ENCODE measurements around the gene CDYL2.

CDYL2 gene

GRCh38 chr16:80743273-80743672, 61.1 kb downstream of the CDYL2 start:
- no peak for DNase-seq

DNA sequence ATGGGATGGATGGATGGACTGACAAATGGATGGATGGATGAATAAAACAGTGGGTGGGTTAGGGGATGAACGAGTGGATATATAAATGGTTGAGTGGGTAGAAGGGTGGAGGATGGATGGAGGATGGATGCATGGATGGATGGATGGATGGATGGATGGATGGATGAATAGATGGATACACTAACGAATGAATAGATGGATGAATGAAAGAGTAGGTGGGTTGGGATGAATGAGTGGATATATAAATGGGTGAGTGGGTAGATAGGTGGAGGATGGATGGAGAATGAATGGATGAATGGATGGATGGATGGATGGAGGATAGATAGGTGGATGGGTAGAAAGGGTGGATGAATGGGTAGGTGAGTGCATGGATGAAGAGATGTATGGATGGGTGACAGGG, 62.1 kb downstream of the CDYL2 start:
- DNase-seq: no peak

GRCh38 chr16:80741724-80742123, 62.7 kb downstream of the CDYL2 start:
- DNase-seq: no peak

DNA sequence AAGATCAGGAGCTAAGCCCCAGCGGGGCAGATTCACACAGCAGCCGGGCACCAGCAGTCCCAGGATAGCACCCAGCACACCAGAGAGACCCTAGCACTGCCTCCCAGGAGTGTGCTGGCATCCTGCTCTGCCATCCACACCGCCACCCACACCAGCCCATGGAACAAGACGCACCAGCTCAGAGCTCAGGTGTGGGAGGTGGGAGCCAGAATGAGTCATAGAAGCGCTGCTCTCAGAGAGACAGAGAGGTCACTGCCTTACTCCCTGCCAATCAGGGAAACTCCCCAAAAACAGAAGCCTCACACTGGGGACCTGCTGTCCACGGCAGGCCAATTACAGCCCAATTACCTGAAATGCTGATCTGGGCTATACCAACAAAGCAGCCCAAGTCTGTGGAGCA, 64.9 kb downstream of the CDYL2 start:
- DNase-seq: no peak

DNA sequence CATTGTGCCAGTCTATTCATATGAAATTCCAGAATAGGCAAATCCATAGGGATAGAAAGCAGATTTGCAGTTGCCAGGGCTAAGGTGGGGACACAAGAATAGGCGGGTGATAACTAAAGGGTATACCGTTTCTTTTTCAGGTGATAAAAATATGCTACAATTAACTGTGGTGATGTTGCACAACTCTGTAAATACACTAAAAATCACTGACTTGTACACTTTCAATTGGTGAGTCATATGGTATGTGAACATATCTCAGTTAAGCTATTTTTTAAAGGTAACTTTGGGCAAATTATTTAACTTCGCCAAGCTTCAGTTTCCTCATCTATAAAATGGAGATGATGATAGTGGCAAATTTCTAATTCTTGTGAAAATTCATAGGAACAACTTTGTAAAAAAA, 65.9 kb downstream of the CDYL2 start:
- no peak for DNase-seq

DNA sequence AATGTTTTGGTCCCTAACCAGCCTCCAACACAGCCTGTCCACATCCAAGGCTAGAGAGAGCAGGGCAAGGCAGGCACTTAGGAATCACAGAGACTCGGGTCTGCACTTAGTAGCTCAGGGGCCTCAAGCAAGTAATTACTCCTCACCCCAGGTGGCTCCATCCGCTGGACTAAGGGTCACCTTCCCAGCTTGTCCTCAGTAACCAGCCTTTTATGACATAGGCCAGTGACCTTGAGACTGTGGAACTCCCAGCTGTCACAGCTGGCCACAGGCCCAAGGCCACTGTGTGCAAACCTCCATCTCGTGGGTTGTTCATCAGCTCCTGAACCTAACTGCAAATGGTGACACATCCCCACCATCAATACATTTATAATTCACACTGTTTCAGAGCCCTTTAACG, 68.6 kb downstream of the CDYL2 start:
- DNase-seq: no peak

DNA sequence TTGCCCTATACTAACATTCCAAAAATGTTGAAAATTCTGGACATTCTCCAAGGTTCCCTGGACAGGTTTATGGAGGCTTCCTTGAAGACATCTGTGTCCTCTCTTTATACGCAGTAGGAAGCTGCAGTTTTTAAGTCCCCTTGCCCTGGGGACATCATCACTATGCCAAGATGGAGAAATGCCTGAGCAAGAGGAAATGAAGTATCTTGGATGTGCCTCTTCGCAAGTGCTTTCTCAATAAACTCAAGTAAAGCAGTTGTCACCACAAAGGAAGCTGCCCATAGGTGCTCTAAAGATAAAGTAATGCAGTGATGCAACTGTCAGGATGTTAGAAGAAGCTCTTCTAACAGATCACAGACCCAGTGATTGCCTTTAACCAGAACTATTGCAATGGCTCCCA, 71.0 kb downstream of the CDYL2 start:
- DNase-seq: no peak

- DNase-seq: no peak
Measured at GRCh38 chr16:80731915-80732314, 72.5 kb downstream of the CDYL2 start.

GRCh38 chr16:80727066-80727763, 77.2 kb downstream of the CDYL2 start:
- peak; percentile 20 for DNase-seq

DNA sequence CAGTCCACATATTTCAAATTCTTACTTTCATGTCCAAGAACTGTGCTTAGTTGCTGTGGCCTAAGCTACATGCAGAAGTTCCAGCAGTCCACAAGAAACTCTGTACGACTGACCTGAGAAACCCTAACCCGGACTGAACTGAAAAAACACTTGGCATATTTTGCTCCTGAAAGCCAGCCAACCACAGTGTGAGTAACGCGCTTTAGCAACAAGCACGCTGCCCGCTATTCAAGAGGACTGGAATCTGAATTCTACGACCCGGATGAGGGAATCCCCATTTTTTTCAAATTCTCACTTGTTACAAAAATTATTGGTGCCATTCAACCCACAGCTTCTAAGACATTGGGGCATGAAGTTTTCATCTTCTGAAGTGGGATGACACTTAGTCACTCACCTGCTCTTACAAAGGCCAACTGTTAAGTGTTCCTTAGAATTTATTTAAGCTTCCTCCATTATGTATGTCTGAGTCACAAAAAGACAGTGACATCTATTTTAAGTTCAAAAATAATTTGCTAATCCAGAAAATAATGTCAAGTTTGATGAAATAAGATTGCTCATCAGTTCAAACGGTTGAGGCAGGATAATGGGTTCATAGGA, 78.7 kb downstream of the CDYL2 start:
- DNase-seq: no peak

DNA sequence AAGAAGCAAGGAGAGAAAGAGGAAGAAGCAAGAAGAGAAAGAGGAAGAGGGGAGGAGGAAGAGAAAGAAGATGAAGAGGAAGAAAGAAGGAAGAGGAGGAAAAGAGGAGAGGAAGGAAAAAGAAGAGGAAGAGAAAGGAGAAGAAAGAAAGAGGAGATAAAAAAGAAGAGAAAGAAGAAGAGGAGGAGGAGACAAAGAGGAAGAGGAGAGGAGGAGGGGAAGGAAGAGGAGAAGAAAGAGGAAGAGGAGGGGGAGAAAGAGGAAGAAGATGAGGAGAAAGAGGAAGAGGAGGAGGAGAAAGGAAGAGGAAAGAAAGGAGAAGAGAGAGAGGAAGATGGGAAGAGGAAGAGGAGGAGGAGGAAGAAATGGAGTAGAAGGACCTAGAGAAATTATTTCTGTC, 80.4 kb downstream of the CDYL2 start:
- no peak for DNase-seq

DNA sequence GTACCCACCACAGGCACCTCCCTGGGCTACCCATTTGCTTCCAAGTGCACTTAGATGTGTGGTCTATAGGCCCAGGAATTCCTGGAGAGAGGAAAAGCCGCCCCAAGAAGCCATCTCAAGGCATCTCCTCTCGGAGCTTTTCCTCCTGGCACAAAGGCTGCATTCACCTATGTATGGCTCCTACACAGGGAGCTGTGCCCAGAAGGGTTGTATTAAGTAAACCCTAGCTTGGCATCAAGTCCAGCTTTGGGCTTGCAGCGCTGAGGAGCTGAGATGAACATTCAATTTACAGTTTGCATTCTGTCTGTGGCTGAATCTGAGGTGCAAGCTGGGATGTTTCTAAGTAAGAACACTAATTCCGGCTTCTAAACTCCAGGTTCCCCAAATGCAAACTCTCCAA, 81.3 kb downstream of the CDYL2 start:
- no peak for DNase-seq

DNA sequence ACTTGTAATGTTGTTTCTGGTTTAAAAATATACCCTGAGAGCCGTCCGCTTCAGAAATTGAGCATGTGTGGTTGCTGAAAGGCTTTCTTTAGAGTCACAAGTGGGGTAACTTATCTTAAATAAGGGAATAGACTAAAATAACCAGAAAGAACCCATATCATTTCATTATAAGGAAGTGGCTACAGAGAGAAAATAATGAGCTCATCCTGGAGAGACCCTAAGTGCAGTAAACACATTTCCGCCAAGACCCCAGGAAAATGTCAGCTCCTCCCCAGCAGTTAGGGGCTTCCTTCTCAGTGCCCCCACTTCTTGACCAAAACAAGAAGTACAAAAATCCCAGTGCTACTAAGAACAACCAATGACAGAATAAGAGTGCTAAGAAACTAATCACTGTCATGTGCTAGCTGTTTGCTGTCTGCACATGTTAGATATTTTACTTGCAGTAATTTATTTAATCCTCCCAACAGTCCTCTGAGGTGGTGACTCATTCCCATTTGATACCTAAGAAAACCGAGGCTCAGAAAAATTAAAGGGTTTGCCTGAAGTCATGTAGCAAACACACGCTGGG, 83.5 kb downstream of the CDYL2 start:
- no peak for DNase-seq

- DNase-seq: peak; percentile 34
Measured at GRCh38 chr16:80719573-80719972, 84.8 kb downstream of the CDYL2 start.

DNA sequence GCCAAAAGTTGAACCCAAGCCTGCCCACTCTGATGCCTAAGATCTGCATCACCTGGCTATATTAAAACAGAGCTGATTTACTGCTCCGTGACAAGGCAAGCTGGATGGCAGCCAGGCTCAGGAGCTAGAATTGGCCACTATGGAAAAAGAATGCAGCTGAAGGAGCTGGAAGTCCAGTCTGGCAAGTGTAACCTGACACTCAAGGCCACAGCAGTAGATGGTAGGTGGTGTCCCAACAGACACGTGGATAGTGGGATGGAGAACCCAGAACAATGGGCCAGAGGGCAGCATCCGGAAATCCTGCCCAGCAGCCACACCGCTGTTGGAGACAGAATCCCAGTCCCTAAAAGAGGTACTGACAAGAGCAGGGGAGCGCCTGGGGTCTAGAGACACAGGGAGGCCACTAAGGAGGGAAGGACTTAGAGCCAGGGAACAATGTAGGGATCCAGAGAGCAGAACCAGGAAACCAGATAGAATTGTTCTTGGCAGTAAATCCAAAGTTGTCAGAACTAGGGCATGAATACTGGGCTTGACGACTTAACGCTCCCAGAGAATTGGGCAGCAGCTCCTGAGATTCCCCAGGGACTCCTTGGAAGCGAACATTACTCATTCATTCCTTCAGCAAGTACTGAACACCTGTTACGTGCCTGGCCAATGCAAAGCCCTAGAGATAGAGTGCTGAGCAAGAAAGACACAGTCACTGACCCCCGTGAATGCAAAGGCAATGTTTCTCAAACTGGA, 85.7 kb downstream of the CDYL2 start:
- DNase-seq: no peak

- DNase-seq: no peak
Measured at GRCh38 chr16:80717611-80718010, 86.8 kb downstream of the CDYL2 start.

DNA sequence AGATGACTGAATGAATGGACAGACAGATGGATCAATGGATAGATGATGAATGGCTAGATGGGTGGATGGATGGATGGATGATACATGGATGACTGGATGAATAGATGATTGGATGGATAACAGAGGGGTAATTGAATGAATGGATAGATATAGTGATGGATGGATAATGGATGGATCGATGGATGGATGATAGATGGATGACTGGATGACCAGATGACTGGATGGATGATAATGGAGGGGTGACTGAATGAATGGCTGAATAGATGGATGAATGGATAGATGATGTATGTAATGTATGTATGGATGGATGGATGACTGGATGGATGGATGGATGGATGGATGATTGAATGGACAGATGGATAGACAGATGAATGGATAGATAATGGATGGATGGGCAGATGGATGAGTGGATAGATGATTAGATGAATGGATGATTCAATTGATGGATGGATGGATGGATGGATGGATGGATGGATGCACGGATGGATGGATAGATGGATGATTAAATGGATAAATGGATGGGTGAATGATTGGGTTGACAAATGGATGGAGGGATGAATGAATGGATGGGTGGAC, 87.7 kb downstream of the CDYL2 start:
- DNase-seq: no peak

- no peak for DNase-seq
Measured at GRCh38 chr16:80711406-80711805, 93.0 kb downstream of the CDYL2 start.

GRCh38 chr16:80710918-80711317, 93.5 kb downstream of the CDYL2 start:
- DNase-seq: no peak

DNA sequence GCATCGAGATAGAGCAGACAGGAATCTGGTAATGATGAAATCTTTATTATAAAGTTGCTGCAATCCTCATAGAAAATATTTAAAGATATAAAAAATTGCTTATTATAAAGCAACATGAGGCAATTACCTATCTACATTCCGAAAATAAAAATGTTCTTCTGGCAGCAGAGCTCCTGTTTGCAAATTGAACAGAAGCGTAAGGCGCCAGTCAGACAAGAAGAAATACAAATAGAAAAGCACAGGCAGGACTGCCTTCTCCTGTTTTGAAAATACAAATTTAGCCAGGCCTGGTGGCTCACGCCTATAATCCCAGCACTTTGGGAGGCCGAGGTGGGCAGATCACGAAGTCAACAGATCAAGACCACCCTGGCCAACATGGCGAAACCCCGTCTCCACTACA, 95.6 kb downstream of the CDYL2 start:
- DNase-seq: no peak

DNA sequence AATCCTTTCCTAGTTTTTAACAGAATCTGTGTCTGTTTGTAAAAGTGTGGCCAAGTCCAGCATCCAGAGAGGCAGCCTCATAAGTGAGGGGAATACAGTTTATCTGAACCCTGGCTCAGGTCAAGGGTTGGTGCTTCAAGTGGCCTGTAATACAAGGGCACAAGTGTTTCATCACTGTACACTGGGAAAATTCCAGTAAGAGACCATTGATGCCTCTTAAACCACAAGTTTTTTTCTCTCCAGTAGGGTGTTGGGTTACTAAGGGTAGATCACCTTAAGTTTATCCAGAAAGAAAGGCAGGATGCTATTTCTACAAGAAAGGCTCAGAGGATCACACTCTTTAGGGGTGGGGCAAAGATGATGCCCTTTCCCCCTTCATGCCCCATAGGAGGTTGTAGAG, 96.7 kb downstream of the CDYL2 start:
- DNase-seq: no peak

DNA sequence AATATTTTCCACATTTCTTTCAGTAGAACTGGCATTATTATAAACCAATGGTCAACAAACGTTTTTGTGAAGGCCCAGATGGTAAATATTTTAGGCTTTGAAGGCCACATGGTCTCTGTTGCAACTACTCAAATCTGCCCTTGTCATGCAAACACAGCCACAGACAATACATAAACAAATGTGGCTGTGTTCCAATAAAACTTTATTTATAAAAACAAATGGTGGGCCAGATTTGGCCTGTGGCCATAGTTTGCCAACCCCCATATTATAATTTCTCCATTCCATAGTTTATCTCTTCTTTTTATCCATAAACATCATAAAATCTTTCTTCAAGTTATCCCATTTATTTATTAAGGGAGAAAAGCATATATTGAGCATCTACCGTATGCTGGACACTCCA, 98.8 kb downstream of the CDYL2 start:
- DNase-seq: no peak

DNA sequence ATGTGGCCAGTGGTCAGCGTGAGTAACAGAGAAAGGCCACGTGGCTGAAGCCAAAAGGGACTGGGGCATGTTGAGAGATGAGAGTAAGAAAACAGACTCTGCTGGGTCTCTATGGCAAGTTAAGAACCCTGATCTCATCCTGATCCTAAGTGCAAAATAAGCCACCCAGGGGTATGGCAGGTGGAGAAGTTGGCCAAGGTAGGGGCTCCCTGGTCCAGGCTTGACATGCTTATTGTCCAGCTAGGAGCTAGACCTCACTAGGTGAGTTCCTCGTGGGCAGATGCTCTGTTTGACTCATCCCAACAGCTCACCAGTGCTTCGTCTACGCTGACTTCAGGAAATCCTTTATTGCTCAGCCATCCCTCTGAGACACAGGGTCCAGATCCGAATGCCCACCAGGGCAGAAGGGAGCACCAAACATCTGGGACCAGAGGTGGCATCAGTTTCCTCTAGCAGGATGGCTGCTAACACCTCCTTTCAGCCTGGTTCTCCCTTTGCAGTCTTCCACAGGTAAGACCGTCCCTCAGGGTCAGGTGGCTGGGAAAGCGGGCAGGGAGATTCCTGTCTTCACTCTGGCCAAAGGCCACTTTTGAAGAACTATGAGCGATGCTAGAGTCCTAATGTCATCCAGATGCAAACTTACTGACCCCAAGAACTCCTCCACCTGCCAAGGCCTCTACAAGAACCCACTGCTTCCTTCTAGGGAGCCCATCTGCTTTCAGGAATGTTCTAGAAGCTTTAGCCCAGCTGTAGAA, 99.5 kb downstream of the CDYL2 start:
- DNase-seq: no peak
